Fibroblast of skin of left biceps (primary cell): ENCODE results near the gene LMF2.

Experiments
- DNase-seq, 2 experiments: peaks; one replicate each; pipeline ENCODE4 v3.0.0-alpha.2; 2013; ENCODE audit warnings: low read depth in 2 of 2

LMF2 gene

GRCh38 chr22:50504369-50505211 is 2.9 kb downstream of the LMF2 start:
- no peak for DNase-seq

GRCh38 chr22:50503475-50504145 is 3.9 kb downstream of the LMF2 start:
- DNase-seq, result no peak

- DNase-seq, result no peak
Observed at GRCh38 chr22:50502628-50503474, 4.7 kb downstream of the LMF2 start.

GRCh38 chr22:50502096-50502495 is 5.4 kb downstream of the LMF2 start:
- DNase-seq, result no peak

- DNase-seq, result no peak
Observed at GRCh38 chr22:50500452-50500851, 7.0 kb downstream of the LMF2 start.

GRCh38 chr22:50498322-50498890 is 9.1 kb downstream of the LMF2 start:
- no peak for DNase-seq

GRCh38 chr22:50497093-50497492 is 10.4 kb downstream of the LMF2 start:
- no peak for DNase-seq

- no peak for DNase-seq
Observed at GRCh38 chr22:50490531-50491308, 16.8 kb downstream of the LMF2 start.

GRCh38 chr22:50489363-50490243 is 17.9 kb downstream of the LMF2 start:
- no peak for DNase-seq

- no peak for DNase-seq
Observed at GRCh38 chr22:50488886-50489285, 18.6 kb downstream of the LMF2 start.

- no peak for DNase-seq
Observed at GRCh38 chr22:50488006-50488677, 19.4 kb downstream of the LMF2 start.

GRCh38 chr22:50487290-50488005 is 20.1 kb downstream of the LMF2 start:
- DNase-seq, result no peak

- DNase-seq, result no peak
Observed at GRCh38 chr22:50486561-50487289, 20.8 kb downstream of the LMF2 start, which contains the start of gene MIOX. MIOX (plus strand) TSS chr22:50486859; CDS start chr22:50486898, 39 bp downstream.

GRCh38 chr22:50485221-50486131 is 22.0 kb downstream of the LMF2 start:
- DNase-seq, result no peak

- DNase-seq, result no peak
Observed at GRCh38 chr22:50483977-50484853, 23.3 kb downstream of the LMF2 start.

GRCh38 chr22:50483556-50483955 is 23.9 kb downstream of the LMF2 start:
- DNase-seq, result no peak
